Endothelial cell of umbilical vein (primary cell): ENCODE results near the gene UBE2E2. TPM values are rescaled to one million over a fixed set of nuclear protein-coding genes. Genes with fewer than 3 reads are reported as not detected.

Experiments
- BruUV-seq: library from RNA; stranded (reverse); fragments of 400-500 nt; replicated peaks from 2 replicates; lab custom pipeline; 2021; lab: Mats Ljungman, UMichigan
- CTCF ChIA-PET: fragments of 300-600, 350-600 bp; sonication (Branson Sonifier 250); formaldehyde crosslinking; loops from one replicate; lab custom pipeline; 2021; ENCODE audit warnings: antibody characterized with exemption, inconsistent platforms; lab: Charles Lee
- POLR2A ChIA-PET: fragments of 300-600, 350-600 bp; sonication (Branson Sonifier 250); formaldehyde crosslinking; loops from one replicate; lab custom pipeline; 2021; ENCODE audit warnings: antibody characterized with exemption, inconsistent platforms; lab: Charles Lee
- DNase-seq: peaks from one replicate; pipeline ENCODE4 v3.0.0-alpha.2; 2011; ENCODE audit warnings: low read depth, low spot score
- FAIRE-seq: peaks from 2 replicates; lab custom pipeline; 2011; peaks lifted over from hg19 to GRCh38; lab: Jason Lieb, UNC
- H2AFZ ChIP-seq: 2 replicates; pipeline ENCODE4 v1.6.0; 2012; ENCODE audit warnings: low read depth, low read length, control low read depth, inconsistent platforms
- H3K27ac ChIP-seq: 2 replicates; pipeline ENCODE4 v1.5.1; 2011; ENCODE audit warnings: low read depth, mild to moderate bottlenecking, control low read depth, low read length, moderate library complexity; ENCODE audit not compliant: insufficient read depth
- H3K27me3 ChIP-seq, 2 experiments: 2 replicates each; pipeline versions ENCODE4 v1.6.0 to v1.6.1; 2011; ENCODE audit warnings: low read length in 2 of 2, mixed read lengths in 1 of 2; ENCODE audit not compliant: control insufficient read depth in 2 of 2, insufficient read depth in 2 of 2
- H3K36me3 ChIP-seq, 2 experiments: 2 replicates in 1 of 2; 3 replicates in 1 of 2; pipeline ENCODE4 v1.5.1; 2011; ENCODE audit warnings: low read length in 2 of 2, mild to moderate bottlenecking in 1 of 2, moderate library complexity in 1 of 2; ENCODE audit not compliant: control insufficient read depth in 2 of 2, insufficient read depth in 2 of 2; ENCODE audit errors: extremely low read depth in 1 of 2
- H3K4me1 ChIP-seq: 3 replicates; pipeline ENCODE4 v1.5.1; 2011; ENCODE audit warnings: mild to moderate bottlenecking, low read length; ENCODE audit not compliant: control insufficient read depth, insufficient read depth; ENCODE audit errors: extremely low read depth
- H3K4me2 ChIP-seq: 2 replicates; pipeline ENCODE4 v1.6.1; 2011; ENCODE audit warnings: low read length, control low read depth, mixed read lengths; ENCODE audit not compliant: insufficient read depth
- H3K4me3 ChIP-seq, 3 experiments: fragments of 200-600 bp in 1 of 3; sonication (generic), shearing (Covaris generic) in 1 of 3; replicated peaks in 1 of 3; 2 replicates each; pipeline ENCODE4 v1.5.1; 2011 to 2016; ENCODE audit warnings: control low read depth in 3 of 3, low read length in 3 of 3, mild to moderate bottlenecking in 2 of 3, inconsistent platforms in 1 of 3, low read depth in 1 of 3, moderate library complexity in 1 of 3; ENCODE audit not compliant: insufficient read depth in 1 of 3
- H3K79me2 ChIP-seq: 2 replicates; pipeline ENCODE4 v1.6.0; 2012; ENCODE audit warnings: low read length, inconsistent platforms; ENCODE audit not compliant: control insufficient read depth, insufficient read depth
- H3K9ac ChIP-seq: replicated peaks from 2 replicates; pipeline ENCODE3; 2011; ENCODE audit warnings: low read length, control low read depth; ENCODE audit not compliant: insufficient read depth; ENCODE audit errors: extremely low read depth
- H3K9me1 ChIP-seq: replicated peaks from 3 replicates; pipeline ENCODE4 v1.6.0; 2011; ENCODE audit warnings: mild to moderate bottlenecking, low read length; ENCODE audit not compliant: control insufficient read depth, insufficient read depth; ENCODE audit errors: extremely low read depth
- H3K9me3 ChIP-seq: replicated peaks from 2 replicates; pipeline ENCODE4 v1.5.1; 2012; ENCODE audit warnings: low read length, inconsistent platforms; ENCODE audit not compliant: control insufficient read depth, insufficient read depth
- H4K20me1 ChIP-seq: replicated peaks from 2 replicates; pipeline ENCODE3; 2011; ENCODE audit warnings: mild to moderate bottlenecking, low read length; ENCODE audit not compliant: control insufficient read depth, insufficient read depth; ENCODE audit errors: extremely low read depth
- EZH2 ChIP-seq: IDR thresholded peaks from 2 replicates; pipeline ENCODE4 v1.6.1; 2012; ENCODE audit warnings: borderline replicate concordance, low read depth, mild to moderate bottlenecking, moderate library complexity, low read length, inconsistent platforms; ENCODE audit not compliant: severe bottlenecking
- FOS ChIP-seq: IDR thresholded peaks from 2 replicates; pipeline ENCODE4 v1.6.1; 2011; ENCODE audit warnings: mild to moderate bottlenecking, low read length, moderate library complexity, borderline replicate concordance; ENCODE audit not compliant: insufficient read depth
- GATA2 ChIP-seq: IDR thresholded peaks from 2 replicates; pipeline ENCODE4 v1.7.0; 2011; ENCODE audit warnings: low read depth, mild to moderate bottlenecking, moderate library complexity, mixed read lengths, low read length; ENCODE audit not compliant: insufficient read length, insufficient read depth
- JUN ChIP-seq: IDR thresholded peaks from 2 replicates; pipeline ENCODE4 v1.6.1; 2011; ENCODE audit warnings: borderline replicate concordance, low read depth; ENCODE audit not compliant: insufficient read length, insufficient read depth
- MYC ChIP-seq: IDR thresholded peaks from one replicate; pipeline ENCODE4 v1.6.1; 2011; ENCODE audit warnings: mild to moderate bottlenecking, low read depth, low read length
- POLR2A ChIP-seq: IDR thresholded peaks from 2 replicates; pipeline ENCODE4 v1.6.1; 2012; ENCODE audit warnings: low read depth, mild to moderate bottlenecking, control low read depth, low read length
- POLR2AphosphoS5 ChIP-seq: IDR thresholded peaks from 2 replicates; pipeline ENCODE4 v1.6.1; 2012; ENCODE audit warnings: low read depth, mild to moderate bottlenecking, control low read depth, low read length, moderate library complexity; ENCODE audit not compliant: insufficient read depth
- dilution Hi-C: fragments of 300-500 bp; cut with MboI; formaldehyde crosslinking; loops from one replicate; pipeline ENCODE4 v1.15.0; 2019; ENCODE audit warnings: low sequenced_read_pairs; ENCODE audit not compliant: extremely low pct_ligation_motif_present
- intact Hi-C: fragments of 100-400 bp; cut with micrococcal nuclease; formaldehyde crosslinking; loops from one replicate; pipeline ENCODE4 v1.10.0; 2022
- polyA plus RNA-seq, 4 experiments: library from polyadenylated mRNA; depleted of rRNA in 3 of 4; stranded (reverse) in 3 of 4; unstranded in 1 of 4; fragments of >200 nt; gene quantifications; 2 replicates each; pipeline versions ENCODE4 v1.2.1 to v1.2.3, GENCODE V29; 2011 to 2012; ENCODE audit warnings: missing spikeins in 1 of 4
- total RNA-seq: library from RNA; stranded (reverse); gene quantifications from 2 replicates; pipeline ENCODE4 v1.2.3, GENCODE V29; 2021
- TF ChIP-seq, protein P1 (sequence below), 2 donors: IDR thresholded peaks; 1 replicate in 1 of 2; 2 replicates in 1 of 2; pipeline ENCODE4 v1.5.1; 2011; ENCODE audit warnings: low read length in 2 of 2, mild to moderate bottlenecking in 2 of 2, moderate library complexity in 2 of 2, control low read depth in 1 of 2, inconsistent platforms in 1 of 2, low read depth in 1 of 2; ENCODE audit not compliant: insufficient read depth in 1 of 2; ENCODE audit errors: extremely low read depth in 1 of 2
- TF ChIP-seq, protein P2 (sequence below): IDR thresholded peaks from 2 replicates; pipeline ENCODE4 v1.6.1; 2011; ENCODE audit not compliant: insufficient read depth, insufficient read length

UBE2E2 gene
- total and polyA plus RNA-seq, 2 donors (not counting 3 experiments of a cell fraction or from before 2014, with no cell fraction given), result 37.0 to 45.4 TPM

DNA sequence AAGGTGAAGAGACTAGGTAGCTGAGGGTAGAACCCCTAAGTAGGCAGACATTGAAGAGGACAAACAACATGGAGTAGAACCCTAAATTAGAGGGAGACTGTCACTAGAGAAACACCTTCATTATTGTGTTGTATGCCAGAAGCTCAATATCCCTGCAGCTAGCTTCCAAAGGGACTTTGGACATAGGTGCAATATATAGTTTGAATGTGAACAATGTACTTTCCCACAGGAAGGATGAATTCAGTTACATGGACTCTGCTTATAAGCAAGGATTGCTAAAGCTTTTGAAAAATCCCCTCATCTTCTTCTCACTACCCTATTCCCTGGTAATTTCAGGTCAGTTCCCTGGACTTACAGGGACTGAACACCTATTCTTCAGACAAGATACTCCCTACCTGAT lies 288.9 kb downstream of the UBE2E2 start:
- POLR2A ChIA-PET, result no interaction called here

GRCh38 chr3:23493889-23494288 lies 290.8 kb downstream of the UBE2E2 start:
- TF ChIP-seq, protein P1, sequence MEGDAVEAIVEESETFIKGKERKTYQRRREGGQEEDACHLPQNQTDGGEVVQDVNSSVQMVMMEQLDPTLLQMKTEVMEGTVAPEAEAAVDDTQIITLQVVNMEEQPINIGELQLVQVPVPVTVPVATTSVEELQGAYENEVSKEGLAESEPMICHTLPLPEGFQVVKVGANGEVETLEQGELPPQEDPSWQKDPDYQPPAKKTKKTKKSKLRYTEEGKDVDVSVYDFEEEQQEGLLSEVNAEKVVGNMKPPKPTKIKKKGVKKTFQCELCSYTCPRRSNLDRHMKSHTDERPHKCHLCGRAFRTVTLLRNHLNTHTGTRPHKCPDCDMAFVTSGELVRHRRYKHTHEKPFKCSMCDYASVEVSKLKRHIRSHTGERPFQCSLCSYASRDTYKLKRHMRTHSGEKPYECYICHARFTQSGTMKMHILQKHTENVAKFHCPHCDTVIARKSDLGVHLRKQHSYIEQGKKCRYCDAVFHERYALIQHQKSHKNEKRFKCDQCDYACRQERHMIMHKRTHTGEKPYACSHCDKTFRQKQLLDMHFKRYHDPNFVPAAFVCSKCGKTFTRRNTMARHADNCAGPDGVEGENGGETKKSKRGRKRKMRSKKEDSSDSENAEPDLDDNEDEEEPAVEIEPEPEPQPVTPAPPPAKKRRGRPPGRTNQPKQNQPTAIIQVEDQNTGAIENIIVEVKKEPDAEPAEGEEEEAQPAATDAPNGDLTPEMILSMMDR (IDR thresholded peaks at IDR 0.05; ENCODE audit: extremely low read depth in 1 of 2, insufficient read depth in 1 of 2, low read depth in 1 of 2, low read length in 2 of 2), result no peak
- TF ChIP-seq FOS, result no peak
- TF ChIP-seq EZH2, result no peak
- no peak for TF ChIP-seq POLR2A
- TF ChIP-seq JUN, result no peak
- TF ChIP-seq GATA2, result no peak
- no peak for TF ChIP-seq MYC
- no peak for TF ChIP-seq POLR2AphosphoS5
- TF ChIP-seq, protein P2, sequence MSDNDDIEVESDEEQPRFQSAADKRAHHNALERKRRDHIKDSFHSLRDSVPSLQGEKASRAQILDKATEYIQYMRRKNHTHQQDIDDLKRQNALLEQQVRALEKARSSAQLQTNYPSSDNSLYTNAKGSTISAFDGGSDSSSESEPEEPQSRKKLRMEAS, result no peak
- POLR2A ChIA-PET, result no interaction called here
- CTCF ChIA-PET, result interaction anchor here (1.9 kb wide), 1 partner anchor 12 kb away, joined by 5 read pairs; no protein-coding TSS in a partner anchor

More for the DNA sequence above, 288.9 kb downstream of the UBE2E2 start:
- no peak for DNase-seq
- intact Hi-C loops (no loop called here), dilution Hi-C loops (no loop called here)
- FAIRE-seq, result no peak
- no peak overlapping the region for H3K4me3 ChIP-seq
- H3K9me1 ChIP-seq, result no peaks in the 10 kb centered on the region
- TF ChIP-seq POLR2AphosphoS5 (no peak), EZH2 (no peak), FOS (no peak), GATA2 (no peak), JUN (no peak)
- TF ChIP-seq, protein P1 (IDR thresholded peaks at IDR 0.05; ENCODE audit: extremely low read depth in 1 of 2, insufficient read depth in 1 of 2, low read depth in 1 of 2, low read length in 2 of 2), result no peak
- no TSS peak for BruUV-seq
- no peaks in the 10 kb centered on the region for H3K36me3 ChIP-seq
- H3K4me2 ChIP-seq, result no peak overlapping the region
- no peak overlapping the region for H3K27ac ChIP-seq
- H3K4me1 ChIP-seq, result peaks cover 25% of the 10 kb centered on the region
- no peak overlapping the region for H3K9ac ChIP-seq
- CTCF ChIA-PET, result no interaction called here
- H3K9me3 ChIP-seq, result no peaks in the 10 kb centered on the region
- no peaks in the 10 kb centered on the region for H4K20me1 ChIP-seq
- no peaks in the 10 kb centered on the region for H3K27me3 ChIP-seq
- peaks cover 2% of the 10 kb centered on the region for H3K79me2 ChIP-seq
- no peak overlapping the region for H2AFZ ChIP-seq

More at GRCh38 chr3:23493889-23494288, 290.8 kb downstream of the UBE2E2 start:
- Histone ChIP-seq H3K4me2 (no peak overlapping the region), H3K9me1 (no peaks in the 10 kb centered on the region), H3K9me3 (no peaks in the 10 kb centered on the region), H3K27ac (no peak overlapping the region), H3K4me1 (peaks cover 22% of the 10 kb centered on the region), H3K27me3 (no peaks in the 10 kb centered on the region), H3K9ac (no peak overlapping the region), H3K79me2 (peaks cover 2% of the 10 kb centered on the region), H3K36me3 (no peaks in the 10 kb centered on the region), H3K4me3 (no peak overlapping the region), H2AFZ (no peak overlapping the region), H4K20me1 (no peaks in the 10 kb centered on the region)
- DNase-seq (no peak), FAIRE-seq (no peak)
- dilution Hi-C loops, result no loop called here
- intact Hi-C loops, result loop anchor here (2.0 kb wide), 1 partner anchor 19 kb away; no protein-coding TSS in a partner anchor
- no TSS peak for BruUV-seq
